CD14-positive monocyte (primary cell): ENCODE results near the gene DCD. TPM values are rescaled to one million over a fixed set of nuclear protein-coding genes. Genes with fewer than 3 reads are reported as not detected.

Experiments
- DNase-seq, 3 donors: peaks; one replicate each; pipeline ENCODE4 v3.0.0-alpha.2; 2011 to 2022
- H2AFZ ChIP-seq: 2 replicates; pipeline ENCODE4 v1.6.0; 2012; ENCODE audit warnings: mild to moderate bottlenecking, low read depth, low read length, inconsistent platforms; ENCODE audit not compliant: insufficient read depth, poor library complexity, severe bottlenecking
- H3K27ac ChIP-seq, 2 donors: 1 replicate in 1 of 2; 2 replicates in 1 of 2; pipeline ENCODE4 v1.5.1; 2012 to 2013; ENCODE audit warnings: low read length in 2 of 2, control low read depth in 1 of 2, inconsistent platforms in 1 of 2, low read depth in 1 of 2, mild to moderate bottlenecking in 1 of 2
- H3K27me3 ChIP-seq, 2 donors: one replicate each; pipeline versions ENCODE4 v1.6.0 to v1.6.1; 2011 to 2013; ENCODE audit warnings: low read length in 2 of 2; ENCODE audit not compliant: control insufficient read depth in 2 of 2, insufficient read depth in 2 of 2
- H3K36me3 ChIP-seq, 2 donors: replicated peaks in 1 of 2; 1 replicate in 1 of 2; 2 replicates in 1 of 2; pipeline versions ENCODE4 v1.5.1 to v1.6.1; 2012 to 2013; ENCODE audit warnings: low read length in 2 of 2, control low read depth in 1 of 2, inconsistent platforms in 1 of 2, mild to moderate bottlenecking in 1 of 2; ENCODE audit not compliant: insufficient read depth in 2 of 2, control insufficient read depth in 1 of 2
- H3K4me1 ChIP-seq, 2 donors: 1 replicate in 1 of 2; 2 replicates in 1 of 2; pipeline versions ENCODE4 v1.5.1 to v1.6.1; 2012 to 2013; ENCODE audit warnings: low read length in 2 of 2, control low read depth in 1 of 2, inconsistent platforms in 1 of 2, mild to moderate bottlenecking in 1 of 2, moderate library complexity in 1 of 2; ENCODE audit not compliant: insufficient read depth in 2 of 2, control insufficient read depth in 1 of 2
- H3K4me2 ChIP-seq: replicated peaks from 2 replicates; pipeline ENCODE3; 2012; ENCODE audit warnings: low read length, moderate library complexity, mild to moderate bottlenecking; ENCODE audit not compliant: poor library complexity, severe bottlenecking; ENCODE audit errors: extremely low read depth
- H3K4me3 ChIP-seq, 3 experiments: fragments of 200-600 bp in 1 of 3; sonication (generic) in 1 of 3; replicated peaks in 1 of 3; 1 replicate in 2 of 3; 2 replicates in 1 of 3; pipeline ENCODE4 v1.5.1; 2011 to 2013; ENCODE audit warnings: low read length in 3 of 3, mild to moderate bottlenecking in 3 of 3, control low read depth in 2 of 3, low read depth in 2 of 3, inconsistent platforms in 1 of 3, moderate library complexity in 1 of 3
- H3K79me2 ChIP-seq: 2 replicates; pipeline ENCODE4 v1.6.0; 2012; ENCODE audit warnings: mild to moderate bottlenecking, control low read depth, inconsistent platforms, low read length, moderate library complexity; ENCODE audit not compliant: insufficient read depth
- H3K9ac ChIP-seq: 2 replicates; pipeline ENCODE4 v1.6.0; 2017; ENCODE audit warnings: low read length, mild to moderate bottlenecking; ENCODE audit not compliant: insufficient read depth, poor library complexity, severe bottlenecking
- H3K9me3 ChIP-seq, 2 donors: replicated peaks in 1 of 2; 1 replicate in 1 of 2; 2 replicates in 1 of 2; pipeline versions ENCODE4 v1.5.1 to v1.6.1; 2012 to 2013; ENCODE audit warnings: low read length in 2 of 2, control low read depth in 1 of 2; ENCODE audit not compliant: control insufficient read depth in 1 of 2, insufficient read depth in 1 of 2
- H4K20me1 ChIP-seq: 2 replicates; pipeline ENCODE4 v1.6.0; 2012; ENCODE audit warnings: mild to moderate bottlenecking, low read length, control low read depth, moderate library complexity; ENCODE audit not compliant: insufficient read depth
- H3K27ac Mint-ChIP-seq, 7 donors: one replicate each; pipeline ENCODE4 v1.8.0; 2020; ENCODE audit warnings: mild to moderate bottlenecking in 7 of 7, mixed read lengths in 7 of 7, moderate library complexity in 6 of 7, inconsistent platforms in 2 of 7
- H3K27me3 Mint-ChIP-seq, 3 donors: one replicate each; pipeline ENCODE4 v1.8.0; 2021 to 2022; ENCODE audit warnings: low read depth in 3 of 3, mild to moderate bottlenecking in 3 of 3, mixed read lengths in 3 of 3, moderate library complexity in 3 of 3, inconsistent platforms in 1 of 3
- H3K36me3 Mint-ChIP-seq, 2 donors: one replicate each; pipeline ENCODE4 v1.8.0; 2020; ENCODE audit warnings: mixed read lengths in 2 of 2, inconsistent platforms in 1 of 2, mild to moderate bottlenecking in 1 of 2
- H3K4me1 Mint-ChIP-seq: one replicate; pipeline ENCODE4 v1.8.0; 2020; ENCODE audit warnings: mild to moderate bottlenecking, mixed read lengths
- H3K4me3 Mint-ChIP-seq, 2 donors: one replicate each; pipeline ENCODE4 v1.8.0; 2020; ENCODE audit warnings: mild to moderate bottlenecking in 2 of 2, mixed read lengths in 2 of 2, moderate library complexity in 1 of 2
- H3K9me3 Mint-ChIP-seq, 7 donors: one replicate each; pipeline ENCODE4 v1.8.0; 2020 to 2022; ENCODE audit warnings: mixed read lengths in 7 of 7, mild to moderate bottlenecking in 6 of 7, moderate library complexity in 6 of 7, inconsistent platforms in 2 of 7
- WGBS: methylation state at CpG from one replicate; pipeline ENCODE4 v1.1.5; 2013; ENCODE audit warnings: missing lambda C conversion rate; ENCODE audit not compliant: insufficient coverage; 5-methylcytosine and 5-hydroxymethylcytosine counted together
- intact Hi-C, 2 donors: fragments of 100-400 bp; cut with micrococcal nuclease; formaldehyde crosslinking; loops; one replicate each; pipeline versions ENCODE4 v1.15.0 to v1.15.1; 2023
- polyA plus RNA-seq, 3 donors: library from polyadenylated mRNA; depleted of rRNA in 1 of 3; unstranded in 2 of 3; stranded (reverse) in 1 of 3; fragments of 300-500 nt in 2 of 3; fragments of >200 nt in 1 of 3; fragmentation: Illumina TruSeq in 2 of 3; gene quantifications; 1 replicate in 2 of 3; 2 replicates in 1 of 3; pipeline ENCODE4 v1.2.3, GENCODE V29; 2012 to 2021
- TF ChIP-seq, protein P1 (sequence below): fragments of 200-600 bp; IDR thresholded peaks from one replicate; pipeline ENCODE4 v1.8.0; 2022; ENCODE audit warnings: antibody characterized with exemption, mild to moderate bottlenecking

Gene DCD
- polyA plus RNA-seq, 3 donors = not detected

DNA sequence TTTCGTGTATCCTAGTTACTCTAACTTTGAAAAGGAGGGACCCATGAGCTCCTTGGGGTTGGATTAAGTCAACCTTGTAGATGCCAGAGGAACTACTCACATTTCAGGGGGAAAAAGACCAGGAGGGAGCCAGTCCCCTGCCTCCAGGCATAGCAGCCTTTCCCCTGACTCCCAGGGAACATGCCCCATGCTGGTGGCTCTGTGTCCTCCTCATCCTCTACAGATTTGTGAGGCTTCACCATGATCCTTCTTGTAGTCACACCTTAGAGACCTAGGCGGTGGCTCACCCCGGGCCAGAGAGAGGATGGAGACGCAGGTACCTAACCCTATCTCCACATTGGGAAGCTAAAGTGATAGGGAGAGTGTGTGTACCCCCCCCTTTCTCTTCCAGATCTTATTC is 43.7 kb downstream of the DCD start:
- H3K4me3 ChIP-seq = no peak overlapping the region
- Mint-ChIP-seq H3K9me3 (no peaks in the 10 kb centered on the region), H3K4me1 (peaks cover 7% of the 10 kb centered on the region), H3K36me3 (no peaks in the 10 kb centered on the region), H3K27ac (no peak overlapping the region), H3K27me3 (peaks cover 3 to 12% (median 4%) of the 10 kb centered on the region in 3 donors), H3K4me3 (no peak overlapping the region)
- H3K27me3 ChIP-seq = peaks cover 0 to 2% of the 10 kb centered on the region in 2 donors
- no peaks in the 10 kb centered on the region for H3K4me1 ChIP-seq
- WGBS = no CpG with 5 or more reads among the region's 4 CpGs
- no peaks in the 10 kb centered on the region for H3K79me2 ChIP-seq
- H3K9ac ChIP-seq = no peak overlapping the region
- H2AFZ ChIP-seq = no peak overlapping the region
- H3K27ac ChIP-seq = no peak overlapping the region
- H3K4me2 ChIP-seq = no peak overlapping the region
- H3K9me3 ChIP-seq = no peaks in the 10 kb centered on the region
- TF ChIP-seq, protein P1, sequence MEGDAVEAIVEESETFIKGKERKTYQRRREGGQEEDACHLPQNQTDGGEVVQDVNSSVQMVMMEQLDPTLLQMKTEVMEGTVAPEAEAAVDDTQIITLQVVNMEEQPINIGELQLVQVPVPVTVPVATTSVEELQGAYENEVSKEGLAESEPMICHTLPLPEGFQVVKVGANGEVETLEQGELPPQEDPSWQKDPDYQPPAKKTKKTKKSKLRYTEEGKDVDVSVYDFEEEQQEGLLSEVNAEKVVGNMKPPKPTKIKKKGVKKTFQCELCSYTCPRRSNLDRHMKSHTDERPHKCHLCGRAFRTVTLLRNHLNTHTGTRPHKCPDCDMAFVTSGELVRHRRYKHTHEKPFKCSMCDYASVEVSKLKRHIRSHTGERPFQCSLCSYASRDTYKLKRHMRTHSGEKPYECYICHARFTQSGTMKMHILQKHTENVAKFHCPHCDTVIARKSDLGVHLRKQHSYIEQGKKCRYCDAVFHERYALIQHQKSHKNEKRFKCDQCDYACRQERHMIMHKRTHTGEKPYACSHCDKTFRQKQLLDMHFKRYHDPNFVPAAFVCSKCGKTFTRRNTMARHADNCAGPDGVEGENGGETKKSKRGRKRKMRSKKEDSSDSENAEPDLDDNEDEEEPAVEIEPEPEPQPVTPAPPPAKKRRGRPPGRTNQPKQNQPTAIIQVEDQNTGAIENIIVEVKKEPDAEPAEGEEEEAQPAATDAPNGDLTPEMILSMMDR = no peak
- H4K20me1 ChIP-seq = no peaks in the 10 kb centered on the region
- H3K36me3 ChIP-seq = no peaks in the 10 kb centered on the region
- DNase-seq = no peak
- intact Hi-C loops = no loop called here

DNA sequence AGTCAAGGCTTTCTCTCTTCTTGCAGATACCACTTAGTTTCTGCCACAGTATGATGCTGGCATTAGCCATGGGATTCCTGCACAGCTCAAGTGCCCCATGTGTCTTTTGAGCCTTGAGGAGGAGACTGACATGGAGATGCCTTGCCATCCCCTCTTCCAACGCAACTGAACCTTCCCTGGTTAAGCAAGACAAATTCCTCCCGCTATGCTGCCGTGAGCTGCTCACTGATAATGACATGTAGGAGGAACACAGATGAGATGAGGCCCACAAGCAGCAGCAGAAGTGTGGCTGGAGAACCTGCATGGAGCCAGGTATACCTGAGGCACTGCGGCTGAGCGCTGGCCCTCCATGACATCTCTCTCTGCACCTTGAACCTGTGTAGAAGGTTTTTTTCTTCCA is 44.3 kb downstream of the DCD start:
- H3K4me3 Mint-ChIP-seq = no peak overlapping the region
- TF ChIP-seq, protein P1 = no peak
- H4K20me1 ChIP-seq = no peaks in the 10 kb centered on the region
- H3K27ac ChIP-seq = no peak overlapping the region
- no peaks in the 10 kb centered on the region for H3K9me3 ChIP-seq
- H3K4me1 ChIP-seq = no peaks in the 10 kb centered on the region
- no peak overlapping the region for H3K9ac ChIP-seq
- peaks cover 5 to 14% (median 5%) of the 10 kb centered on the region in 3 donors for H3K27me3 Mint-ChIP-seq
- intact Hi-C loops = no loop called here
- H3K4me3 ChIP-seq = no peak overlapping the region
- H3K79me2 ChIP-seq = no peaks in the 10 kb centered on the region
- peaks cover 0 to 2% of the 10 kb centered on the region in 2 donors for H3K27me3 ChIP-seq
- DNase-seq = no peak
- no peak overlapping the region for H3K4me2 ChIP-seq
- H3K36me3 Mint-ChIP-seq = no peaks in the 10 kb centered on the region
- H3K27ac Mint-ChIP-seq = no peak overlapping the region
- peaks cover 7% of the 10 kb centered on the region for H3K4me1 Mint-ChIP-seq
- H3K36me3 ChIP-seq = no peaks in the 10 kb centered on the region
- H2AFZ ChIP-seq = no peak overlapping the region
- WGBS = no CpG with 5 or more reads among the region's 5 CpGs
- no peaks in the 10 kb centered on the region for H3K9me3 Mint-ChIP-seq
